Right kidney (tissue), 1 donor: ENCODE data around the gene ABHD12.

ENCODE experiments used
- DNase-seq: peaks from one replicate; pipeline ENCODE4 v3.0.0-alpha.2; 2016

The ABHD12 gene

GRCh38 chr20:25389401-25389857 is 1.2 kb downstream of the ABHD12 start:
- no peak for DNase-seq

- no peak for DNase-seq
Measured at GRCh38 chr20:25382704-25383370, 7.8 kb downstream of the ABHD12 start.

- DNase-seq, result no peak
Measured at GRCh38 chr20:25380945-25381614, 9.6 kb downstream of the ABHD12 start.

GRCh38 chr20:25378884-25379733 is 11.5 kb downstream of the ABHD12 start:
- DNase-seq, result no peak

- no peak for DNase-seq
Measured at GRCh38 chr20:25378189-25378883, 12.3 kb downstream of the ABHD12 start.

GRCh38 chr20:25376886-25377285 is 13.7 kb downstream of the ABHD12 start:
- DNase-seq, result no peak

- no peak for DNase-seq
Measured at GRCh38 chr20:25376236-25376635, 14.4 kb downstream of the ABHD12 start.

- DNase-seq, result no peak
Measured at GRCh38 chr20:25374842-25375241, 15.8 kb downstream of the ABHD12 start.

GRCh38 chr20:25372584-25373336 is 17.9 kb downstream of the ABHD12 start:
- no peak for DNase-seq

- no peak for DNase-seq
Measured at GRCh38 chr20:25369971-25370370, 20.7 kb downstream of the ABHD12 start.

- no peak for DNase-seq
Measured at GRCh38 chr20:25369529-25369928, 21.1 kb downstream of the ABHD12 start.

GRCh38 chr20:25368976-25369375 is 21.7 kb downstream of the ABHD12 start:
- no peak for DNase-seq

GRCh38 chr20:25368526-25368925 is 22.1 kb downstream of the ABHD12 start:
- no peak for DNase-seq

- DNase-seq, result no peak
Measured at GRCh38 chr20:25364879-25365699, 25.5 kb downstream of the ABHD12 start.

- no peak for DNase-seq
Measured at GRCh38 chr20:25364180-25364788, 26.4 kb downstream of the ABHD12 start.

GRCh38 chr20:25361287-25361683 is 29.4 kb downstream of the ABHD12 start:
- no peak for DNase-seq

- DNase-seq, result no peak
Measured at GRCh38 chr20:25360631-25361286, 29.9 kb downstream of the ABHD12 start.

- DNase-seq, result no peak
Measured at GRCh38 chr20:25356271-25356933, 34.2 kb downstream of the ABHD12 start.

GRCh38 chr20:25355866-25356265 is 34.8 kb downstream of the ABHD12 start:
- no peak for DNase-seq
